ENCODE measurements around the gene FRMD7.
"Not testable (repeated sequence)": the region's sequence is repeated elsewhere in the genome, so short reads cannot be mapped to it uniquely, and the experiment has no call there.

Gene FRMD7

GRCh38 chrX:132093239-132093860, 34.5 kb downstream of the FRMD7 start:
- FAIRE-seq = no peak
- DNase-seq (ENCODE audit: low spot score) = no peak

- FAIRE-seq (no peak), DNase-seq (ENCODE audit: low spot score) (peak; percentile 11)
These were observed 35.3 kb downstream of the FRMD7 start for GRCh38 chrX:132092439-132093065.

GRCh38 chrX:132090403-132091159, 37.2 kb downstream of the FRMD7 start:
- FAIRE-seq (no peak), DNase-seq (ENCODE audit: low spot score) (no peak)

- no peak for FAIRE-seq
- no peak for DNase-seq (ENCODE audit: low spot score)
These were observed 39.0 kb downstream of the FRMD7 start for GRCh38 chrX:132088864-132089263.

- DNase-seq (ENCODE audit: low spot score) (no peak), FAIRE-seq (no peak)
These were observed 41.1 kb downstream of the FRMD7 start for GRCh38 chrX:132086672-132087071.

- FAIRE-seq = no peak
- no peak for DNase-seq (ENCODE audit: low spot score)
These were observed 42.0 kb downstream of the FRMD7 start for GRCh38 chrX:132085786-132086185.

GRCh38 chrX:132077912-132078311, 49.9 kb downstream of the FRMD7 start:
- FAIRE-seq (no peak), DNase-seq (ENCODE audit: low spot score) (no peak)

- no peak for FAIRE-seq
These were observed 50.4 kb downstream of the FRMD7 start for GRCh38 chrX:132077414-132077813.

GRCh38 chrX:132071254-132071653, 56.6 kb downstream of the FRMD7 start:
- DNase-seq (ENCODE audit: low spot score) = no peak
- FAIRE-seq = no peak

More at GRCh38 chrX:132077414-132077813, 50.4 kb downstream of the FRMD7 start:
- no peak for DNase-seq (ENCODE audit: low spot score)

GRCh38 chrX:132068405-132068804, 59.4 kb downstream of the FRMD7 start:
- no peak for DNase-seq (ENCODE audit: low spot score)
- FAIRE-seq = no peak

GRCh38 chrX:132063862-132064261, 64.0 kb downstream of the FRMD7 start:
- FAIRE-seq = no peak
- no peak for DNase-seq (ENCODE audit: low spot score)

- DNase-seq (ENCODE audit: low spot score) = no peak
- FAIRE-seq = no peak
These were observed 64.5 kb downstream of the FRMD7 start for GRCh38 chrX:132063334-132063733.

GRCh38 chrX:132059973-132060540, 67.8 kb downstream of the FRMD7 start:
- FAIRE-seq (no peak), DNase-seq (ENCODE audit: low spot score) (no peak)

GRCh38 chrX:132058975-132059374, 68.8 kb downstream of the FRMD7 start:
- no peak for DNase-seq (ENCODE audit: low spot score)
- no peak for FAIRE-seq

- FAIRE-seq (no peak), DNase-seq (ENCODE audit: low spot score) (no peak)
These were observed 69.8 kb downstream of the FRMD7 start for GRCh38 chrX:132058050-132058449.

- DNase-seq (ENCODE audit: low spot score) = not testable (repeated sequence)
These were observed 76.0 kb downstream of the FRMD7 start for GRCh38 chrX:132051778-132052177.

GRCh38 chrX:132046533-132046932, 81.3 kb downstream of the FRMD7 start:
- no peak for FAIRE-seq

More at GRCh38 chrX:132051778-132052177, 76.0 kb downstream of the FRMD7 start:
- not testable (repeated sequence) for FAIRE-seq

GRCh38 chrX:132045456-132045855, 82.4 kb downstream of the FRMD7 start:
- FAIRE-seq = no peak

More at GRCh38 chrX:132046533-132046932, 81.3 kb downstream of the FRMD7 start:
- DNase-seq (ENCODE audit: low spot score) = no peak

GRCh38 chrX:132044953-132045352, 82.9 kb downstream of the FRMD7 start:
- DNase-seq (ENCODE audit: low spot score) (no peak), FAIRE-seq (no peak)

More at GRCh38 chrX:132045456-132045855, 82.4 kb downstream of the FRMD7 start:
- no peak for DNase-seq (ENCODE audit: low spot score)

- no peak for DNase-seq (ENCODE audit: low spot score)
- FAIRE-seq = no peak
These were observed 83.8 kb downstream of the FRMD7 start for GRCh38 chrX:132043977-132044376.

GRCh38 chrX:132041015-132041414, 86.8 kb downstream of the FRMD7 start:
- no peak for FAIRE-seq

GRCh38 chrX:132040066-132040465, 87.8 kb downstream of the FRMD7 start:
- FAIRE-seq (no peak), DNase-seq (ENCODE audit: low spot score) (no peak)

More at GRCh38 chrX:132041015-132041414, 86.8 kb downstream of the FRMD7 start:
- peak; percentile 1 for DNase-seq (ENCODE audit: low spot score)
